H1 (cell line): Measurements from ENCODE around the gene GLYATL3. TPM values are rescaled to one million over a fixed set of nuclear protein-coding genes. Genes with fewer than 3 reads are reported as not detected.

Experiments
- CHD2 ChIP-seq: IDR thresholded peaks from 2 replicates; pipeline ENCODE4 v1.6.1; 2012; ENCODE audit warnings: low read length, improper control_type of control experiment
- KDM5A ChIP-seq: fragments of 200-600 bp; IDR thresholded peaks from 2 replicates; pipeline ENCODE4 v1.7.1; 2012; ENCODE audit warnings: mild to moderate bottlenecking, low read length, inconsistent platforms, mixed read lengths
- TBP ChIP-seq: IDR thresholded peaks from 2 replicates; pipeline ENCODE4 v1.6.1; 2011; ENCODE audit warnings: low read depth, low read length, improper control_type of control experiment
- TCF12 ChIP-seq: IDR thresholded peaks from 2 replicates; pipeline ENCODE4 v1.6.1; 2011; ENCODE audit warnings: low read depth, mild to moderate bottlenecking, low read length
- polyA plus RNA-seq, 7 experiments: library from polyadenylated mRNA; depleted of rRNA in 3 of 7; stranded (reverse) in 5 of 7; unstranded in 2 of 7; fragments of >200 nt in 5 of 7; fragments of 200-250 nt in 2 of 7; gene quantifications; 1 replicate in 5 of 7; 2 replicates in 1 of 7; 4 replicates in 1 of 7; pipeline versions ENCODE4 v1.2.1 to v1.2.3, GENCODE V29; 2011 to 2013; ENCODE audit warnings: missing spikeins in 2 of 7, mixed read lengths in 2 of 7
- total RNA-seq: library from RNA; stranded (reverse); fragmentation: NEBNext Ultra II Directional; extraction: Animal tissue kit (Norgen Biotek cat#: 25700); gene quantifications from 2 replicates; pipeline ENCODE4 v1.2.1, GENCODE V29; 2021
- TF ChIP-seq, protein P1 (sequence below): fragments of 300-600 bp; sonication (generic); IDR thresholded peaks from 2 replicates; pipeline ENCODE4 v1.7.1; 2012; ENCODE audit warnings: low read length, moderate library complexity, mild to moderate bottlenecking, inconsistent platforms; ENCODE audit not compliant: insufficient replicate concordance
- TF ChIP-seq, protein P2 (sequence below): IDR thresholded peaks from 2 replicates; pipeline ENCODE4 v1.6.1; 2011; ENCODE audit warnings: low read depth, mild to moderate bottlenecking, low read length; ENCODE audit not compliant: insufficient read depth

The GLYATL3 gene
- total and polyA plus RNA-seq, 2 of the 8 experiments (the other 6 are each of a cell fraction or from before 2014, with no cell fraction given) = not detected

DNA sequence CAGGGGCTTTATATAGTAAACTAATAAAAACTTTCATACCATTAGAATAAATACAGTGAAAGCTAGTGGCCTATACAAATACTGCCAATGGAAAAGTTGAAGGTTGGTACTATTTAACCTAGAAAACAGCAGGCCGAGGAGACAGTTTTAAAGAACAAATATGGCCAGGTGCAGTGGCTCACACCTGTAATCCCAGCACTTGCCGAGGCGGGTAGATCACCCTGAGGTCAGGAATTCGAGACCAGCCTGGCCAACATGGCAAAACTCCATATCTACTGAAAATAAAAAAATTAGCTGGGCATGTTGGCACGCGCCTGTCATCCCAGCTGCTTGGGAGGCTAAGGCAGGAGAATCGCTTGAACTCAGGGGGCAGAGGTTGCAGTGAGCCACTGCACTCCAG, 24.8 kb downstream of the GLYATL3 start (continued):
- TF ChIP-seq, protein P1, sequence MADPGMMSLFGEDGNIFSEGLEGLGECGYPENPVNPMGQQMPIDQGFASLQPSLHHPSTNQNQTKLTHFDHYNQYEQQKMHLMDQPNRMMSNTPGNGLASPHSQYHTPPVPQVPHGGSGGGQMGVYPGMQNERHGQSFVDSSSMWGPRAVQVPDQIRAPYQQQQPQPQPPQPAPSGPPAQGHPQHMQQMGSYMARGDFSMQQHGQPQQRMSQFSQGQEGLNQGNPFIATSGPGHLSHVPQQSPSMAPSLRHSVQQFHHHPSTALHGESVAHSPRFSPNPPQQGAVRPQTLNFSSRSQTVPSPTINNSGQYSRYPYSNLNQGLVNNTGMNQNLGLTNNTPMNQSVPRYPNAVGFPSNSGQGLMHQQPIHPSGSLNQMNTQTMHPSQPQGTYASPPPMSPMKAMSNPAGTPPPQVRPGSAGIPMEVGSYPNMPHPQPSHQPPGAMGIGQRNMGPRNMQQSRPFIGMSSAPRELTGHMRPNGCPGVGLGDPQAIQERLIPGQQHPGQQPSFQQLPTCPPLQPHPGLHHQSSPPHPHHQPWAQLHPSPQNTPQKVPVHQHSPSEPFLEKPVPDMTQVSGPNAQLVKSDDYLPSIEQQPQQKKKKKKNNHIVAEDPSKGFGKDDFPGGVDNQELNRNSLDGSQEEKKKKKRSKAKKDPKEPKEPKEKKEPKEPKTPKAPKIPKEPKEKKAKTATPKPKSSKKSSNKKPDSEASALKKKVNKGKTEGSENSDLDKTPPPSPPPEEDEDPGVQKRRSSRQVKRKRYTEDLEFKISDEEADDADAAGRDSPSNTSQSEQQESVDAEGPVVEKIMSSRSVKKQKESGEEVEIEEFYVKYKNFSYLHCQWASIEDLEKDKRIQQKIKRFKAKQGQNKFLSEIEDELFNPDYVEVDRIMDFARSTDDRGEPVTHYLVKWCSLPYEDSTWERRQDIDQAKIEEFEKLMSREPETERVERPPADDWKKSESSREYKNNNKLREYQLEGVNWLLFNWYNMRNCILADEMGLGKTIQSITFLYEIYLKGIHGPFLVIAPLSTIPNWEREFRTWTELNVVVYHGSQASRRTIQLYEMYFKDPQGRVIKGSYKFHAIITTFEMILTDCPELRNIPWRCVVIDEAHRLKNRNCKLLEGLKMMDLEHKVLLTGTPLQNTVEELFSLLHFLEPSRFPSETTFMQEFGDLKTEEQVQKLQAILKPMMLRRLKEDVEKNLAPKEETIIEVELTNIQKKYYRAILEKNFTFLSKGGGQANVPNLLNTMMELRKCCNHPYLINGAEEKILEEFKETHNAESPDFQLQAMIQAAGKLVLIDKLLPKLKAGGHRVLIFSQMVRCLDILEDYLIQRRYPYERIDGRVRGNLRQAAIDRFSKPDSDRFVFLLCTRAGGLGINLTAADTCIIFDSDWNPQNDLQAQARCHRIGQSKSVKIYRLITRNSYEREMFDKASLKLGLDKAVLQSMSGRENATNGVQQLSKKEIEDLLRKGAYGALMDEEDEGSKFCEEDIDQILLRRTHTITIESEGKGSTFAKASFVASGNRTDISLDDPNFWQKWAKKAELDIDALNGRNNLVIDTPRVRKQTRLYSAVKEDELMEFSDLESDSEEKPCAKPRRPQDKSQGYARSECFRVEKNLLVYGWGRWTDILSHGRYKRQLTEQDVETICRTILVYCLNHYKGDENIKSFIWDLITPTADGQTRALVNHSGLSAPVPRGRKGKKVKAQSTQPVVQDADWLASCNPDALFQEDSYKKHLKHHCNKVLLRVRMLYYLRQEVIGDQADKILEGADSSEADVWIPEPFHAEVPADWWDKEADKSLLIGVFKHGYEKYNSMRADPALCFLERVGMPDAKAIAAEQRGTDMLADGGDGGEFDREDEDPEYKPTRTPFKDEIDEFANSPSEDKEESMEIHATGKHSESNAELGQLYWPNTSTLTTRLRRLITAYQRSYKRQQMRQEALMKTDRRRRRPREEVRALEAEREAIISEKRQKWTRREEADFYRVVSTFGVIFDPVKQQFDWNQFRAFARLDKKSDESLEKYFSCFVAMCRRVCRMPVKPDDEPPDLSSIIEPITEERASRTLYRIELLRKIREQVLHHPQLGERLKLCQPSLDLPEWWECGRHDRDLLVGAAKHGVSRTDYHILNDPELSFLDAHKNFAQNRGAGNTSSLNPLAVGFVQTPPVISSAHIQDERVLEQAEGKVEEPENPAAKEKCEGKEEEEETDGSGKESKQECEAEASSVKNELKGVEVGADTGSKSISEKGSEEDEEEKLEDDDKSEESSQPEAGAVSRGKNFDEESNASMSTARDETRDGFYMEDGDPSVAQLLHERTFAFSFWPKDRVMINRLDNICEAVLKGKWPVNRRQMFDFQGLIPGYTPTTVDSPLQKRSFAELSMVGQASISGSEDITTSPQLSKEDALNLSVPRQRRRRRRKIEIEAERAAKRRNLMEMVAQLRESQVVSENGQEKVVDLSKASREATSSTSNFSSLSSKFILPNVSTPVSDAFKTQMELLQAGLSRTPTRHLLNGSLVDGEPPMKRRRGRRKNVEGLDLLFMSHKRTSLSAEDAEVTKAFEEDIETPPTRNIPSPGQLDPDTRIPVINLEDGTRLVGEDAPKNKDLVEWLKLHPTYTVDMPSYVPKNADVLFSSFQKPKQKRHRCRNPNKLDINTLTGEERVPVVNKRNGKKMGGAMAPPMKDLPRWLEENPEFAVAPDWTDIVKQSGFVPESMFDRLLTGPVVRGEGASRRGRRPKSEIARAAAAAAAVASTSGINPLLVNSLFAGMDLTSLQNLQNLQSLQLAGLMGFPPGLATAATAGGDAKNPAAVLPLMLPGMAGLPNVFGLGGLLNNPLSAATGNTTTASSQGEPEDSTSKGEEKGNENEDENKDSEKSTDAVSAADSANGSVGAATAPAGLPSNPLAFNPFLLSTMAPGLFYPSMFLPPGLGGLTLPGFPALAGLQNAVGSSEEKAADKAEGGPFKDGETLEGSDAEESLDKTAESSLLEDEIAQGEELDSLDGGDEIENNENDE = no peak
- TF ChIP-seq KDM5A = no peak
- TF ChIP-seq CHD2 = no peak
- no peak for TF ChIP-seq TCF12
- TF ChIP-seq, protein P2, sequence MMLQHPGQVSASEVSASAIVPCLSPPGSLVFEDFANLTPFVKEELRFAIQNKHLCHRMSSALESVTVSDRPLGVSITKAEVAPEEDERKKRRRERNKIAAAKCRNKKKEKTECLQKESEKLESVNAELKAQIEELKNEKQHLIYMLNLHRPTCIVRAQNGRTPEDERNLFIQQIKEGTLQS = no peak
- no peak for TF ChIP-seq TBP
